ENCODE measurements around the gene OBI1. TPM values are rescaled to one million over a fixed set of nuclear protein-coding genes. Genes with fewer than 3 reads are reported as not detected.

OBI1 gene
- total and polyA plus RNA-seq, 9 of the 15 experiments (the other 6 are each of a cell fraction or from before 2014, with no cell fraction given): 8.7 to 18.4 (median 14.2) TPM

DNA sequence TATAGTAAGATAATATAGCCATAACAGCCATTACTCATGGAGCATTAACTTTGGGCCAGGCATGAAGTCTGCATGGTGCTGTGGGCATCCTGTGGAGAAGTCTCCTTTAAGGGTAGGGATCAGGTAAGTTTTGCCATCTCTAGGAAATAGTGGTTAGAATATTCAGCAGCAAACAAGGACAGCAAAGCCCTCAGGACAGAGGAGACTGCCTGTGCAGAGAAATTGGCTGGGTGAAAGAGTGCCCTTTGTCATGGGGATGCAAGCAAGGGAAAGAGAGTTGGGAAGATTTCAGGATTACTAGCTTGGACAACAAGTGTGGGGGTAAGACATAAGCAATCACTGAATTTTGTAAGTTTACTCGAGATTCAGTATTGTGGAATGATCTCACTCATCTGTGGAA, 15.7 kb upstream of the OBI1 start:
- H3K27ac ChIP-seq (ENCODE audit: extremely low read depth, low read depth, low read length): no peak overlapping the region
- no peaks in the 10 kb centered on the region for H3K36me3 ChIP-seq (ENCODE audit: control insufficient read depth, insufficient read depth, low read length)
- H2AFZ ChIP-seq (ENCODE audit: low read depth, low read length): no peak overlapping the region
- intact Hi-C loops (cut with micrococcal nuclease): loop anchor here (10.0 kb wide), 1 partner anchor 540 kb away; no protein-coding TSS in a partner anchor
- H3K4me2 ChIP-seq (ENCODE audit: insufficient read depth, low read length): no peak overlapping the region
- FAIRE-seq (no peak), ATAC-seq (no peak), DNase-seq (ENCODE audit: extremely low read depth in 1 of 4, low spot score in 3 of 4) (no peak)
- CTCF ChIA-PET (ENCODE audit: low intra/inter-chr PET ratio): no interaction called here
- 0% methylated on average over 1 of the region's 1 CpG for WGBS (ENCODE audit: insufficient coverage, low coverage, missing lambda C conversion rate)
- no peak overlapping the region for H3K4me3 ChIP-seq
- peaks cover 0 to 4% of the 10 kb centered on the region in 2 experiments; a peak in 2 of 5 replicates for H3K27me3 ChIP-seq (ENCODE audit: control insufficient read depth in 2 of 2, insufficient read depth in 2 of 2, low read length in 2 of 2)
- POLR2A ChIA-PET: no interaction called here
- H3K79me2 ChIP-seq (ENCODE audit: control insufficient read depth, insufficient read depth, low read length): no peaks in the 10 kb centered on the region
- TF ChIP-seq, protein P1, sequence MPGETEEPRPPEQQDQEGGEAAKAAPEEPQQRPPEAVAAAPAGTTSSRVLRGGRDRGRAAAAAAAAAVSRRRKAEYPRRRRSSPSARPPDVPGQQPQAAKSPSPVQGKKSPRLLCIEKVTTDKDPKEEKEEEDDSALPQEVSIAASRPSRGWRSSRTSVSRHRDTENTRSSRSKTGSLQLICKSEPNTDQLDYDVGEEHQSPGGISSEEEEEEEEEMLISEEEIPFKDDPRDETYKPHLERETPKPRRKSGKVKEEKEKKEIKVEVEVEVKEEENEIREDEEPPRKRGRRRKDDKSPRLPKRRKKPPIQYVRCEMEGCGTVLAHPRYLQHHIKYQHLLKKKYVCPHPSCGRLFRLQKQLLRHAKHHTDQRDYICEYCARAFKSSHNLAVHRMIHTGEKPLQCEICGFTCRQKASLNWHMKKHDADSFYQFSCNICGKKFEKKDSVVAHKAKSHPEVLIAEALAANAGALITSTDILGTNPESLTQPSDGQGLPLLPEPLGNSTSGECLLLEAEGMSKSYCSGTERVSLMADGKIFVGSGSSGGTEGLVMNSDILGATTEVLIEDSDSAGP (CRISPR knock-in tag; IDR thresholded peaks at IDR 0.05): no peak
- TF ChIP-seq, protein P2, sequence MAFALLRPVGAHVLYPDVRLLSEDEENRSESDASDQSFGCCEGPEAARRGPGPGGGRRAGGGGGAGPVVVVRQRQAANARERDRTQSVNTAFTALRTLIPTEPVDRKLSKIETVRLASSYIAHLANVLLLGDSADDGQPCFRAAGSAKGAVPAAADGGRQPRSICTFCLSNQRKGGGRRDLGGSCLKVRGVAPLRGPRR (CRISPR knock-in tag; IDR thresholded peaks at IDR 0.05): no peak
- TF ChIP-seq GTF2A2 (tag; IDR thresholded peaks at IDR 0.05) (no peak), EHMT2 (IDR thresholded peaks at IDR 0.05) (no peak), TCF7L2 (IDR thresholded peaks at IDR 0.05; ENCODE audit: low read depth, low read length) (no peak)
- no peaks in the 10 kb centered on the region for H3K9me3 ChIP-seq (replicated peaks; ENCODE audit: control insufficient read depth, insufficient read depth, low read depth, low read length)
- BruUV-seq (replicated peaks): no TSS peak
- no peaks in the 10 kb centered on the region for H3K4me1 ChIP-seq (replicated peaks in 1 of 2; ENCODE audit: control insufficient read depth in 2 of 2, insufficient read depth in 2 of 2, low read length in 2 of 2)
- no peaks in the 10 kb centered on the region for H4K20me1 ChIP-seq (replicated peaks; ENCODE audit: control insufficient read depth, insufficient read depth, low read length)
- no peaks in the 10 kb centered on the region for H3K9me1 ChIP-seq (ENCODE audit: control insufficient read depth, insufficient read depth, low read length)
- in situ Hi-C loops (cut with MboI): no loop called here
- H3K9ac ChIP-seq (ENCODE audit: insufficient read depth in 1 of 2, low read depth in 2 of 2, low read length in 2 of 2): no peak overlapping the region

Measured in K562 (cell line).